Measurements from ENCODE around the gene MRPS17.

GRCh38 chr7:55939514-55940123, 12.1 kb upstream of the MRPS17 start:
- no peak for TF ChIP-seq CTCF (IDR thresholded peaks at IDR 0.05 in 4 of 5, conservative IDR thresholded peaks at IDR 0.05 in 1 of 5)
- TF ChIP-seq POLR2A (IDR thresholded peaks at IDR 0.05), result no peak
